Measurements from ENCODE around the gene C11orf86.

DNA sequence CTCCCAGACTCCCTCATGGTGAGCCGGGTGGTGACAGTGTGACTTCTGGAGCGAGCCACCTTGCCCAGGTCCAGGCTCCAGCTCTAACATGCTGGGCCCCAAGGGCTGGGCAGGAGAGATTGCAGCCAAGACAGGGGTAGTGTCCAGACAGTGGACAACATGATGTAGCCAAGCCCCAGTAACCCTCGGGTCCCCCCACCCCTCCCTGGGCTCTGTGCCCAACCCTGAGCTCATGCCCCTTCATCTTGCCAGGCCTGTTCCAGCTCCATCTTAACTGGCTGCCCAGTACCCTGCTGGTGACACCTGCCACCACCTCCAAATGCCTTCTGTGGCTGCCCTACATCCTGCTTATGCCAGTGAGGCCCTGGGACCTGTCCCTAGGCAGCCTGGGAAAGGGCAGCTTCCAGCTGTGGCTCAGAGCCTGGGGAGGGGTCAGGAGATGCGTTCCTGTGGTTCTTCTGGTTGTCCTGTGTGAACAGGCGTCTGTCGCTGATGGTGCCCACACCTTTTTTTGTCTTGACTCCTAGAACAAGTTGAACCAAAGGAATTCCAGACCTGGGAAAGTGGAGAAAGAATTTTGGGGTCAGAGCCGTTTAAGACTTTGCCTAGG lies 35.3 kb downstream of the C11orf86 start:
- TF ChIP-seq, protein P1, sequence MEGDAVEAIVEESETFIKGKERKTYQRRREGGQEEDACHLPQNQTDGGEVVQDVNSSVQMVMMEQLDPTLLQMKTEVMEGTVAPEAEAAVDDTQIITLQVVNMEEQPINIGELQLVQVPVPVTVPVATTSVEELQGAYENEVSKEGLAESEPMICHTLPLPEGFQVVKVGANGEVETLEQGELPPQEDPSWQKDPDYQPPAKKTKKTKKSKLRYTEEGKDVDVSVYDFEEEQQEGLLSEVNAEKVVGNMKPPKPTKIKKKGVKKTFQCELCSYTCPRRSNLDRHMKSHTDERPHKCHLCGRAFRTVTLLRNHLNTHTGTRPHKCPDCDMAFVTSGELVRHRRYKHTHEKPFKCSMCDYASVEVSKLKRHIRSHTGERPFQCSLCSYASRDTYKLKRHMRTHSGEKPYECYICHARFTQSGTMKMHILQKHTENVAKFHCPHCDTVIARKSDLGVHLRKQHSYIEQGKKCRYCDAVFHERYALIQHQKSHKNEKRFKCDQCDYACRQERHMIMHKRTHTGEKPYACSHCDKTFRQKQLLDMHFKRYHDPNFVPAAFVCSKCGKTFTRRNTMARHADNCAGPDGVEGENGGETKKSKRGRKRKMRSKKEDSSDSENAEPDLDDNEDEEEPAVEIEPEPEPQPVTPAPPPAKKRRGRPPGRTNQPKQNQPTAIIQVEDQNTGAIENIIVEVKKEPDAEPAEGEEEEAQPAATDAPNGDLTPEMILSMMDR (IDR thresholded peaks at IDR 0.05; ENCODE audit: low read depth, low read length): no peak
- TF ChIP-seq EZH2phosphoT487 (IDR thresholded peaks at IDR 0.05; ENCODE audit: low read depth): no peak

Measured in OCI-LY3 (cell line).